SU-DHL-6 (cell line): ENCODE measurements around the gene CCDC13.

ENCODE experiments used
- CTCF ChIP-seq: fragments of 200-600 bp; sonication (generic); IDR thresholded peaks from one replicate; pipeline ENCODE4 v1.5.1; 2017; ENCODE audit warnings: antibody characterized with exemption, mild to moderate bottlenecking, low read length, moderate library complexity; ENCODE audit not compliant: insufficient read depth, poor library complexity, severe bottlenecking
- EZH2phosphoT487 ChIP-seq: fragments of 200-600 bp; sonication (generic), shearing (Covaris generic); conservative IDR thresholded peaks from 2 replicates; pipeline ENCODE4 v1.6.1; 2018; ENCODE audit warnings: mild to moderate bottlenecking, antibody characterized with exemption, low read length, moderate library complexity, mixed read lengths

DNA sequence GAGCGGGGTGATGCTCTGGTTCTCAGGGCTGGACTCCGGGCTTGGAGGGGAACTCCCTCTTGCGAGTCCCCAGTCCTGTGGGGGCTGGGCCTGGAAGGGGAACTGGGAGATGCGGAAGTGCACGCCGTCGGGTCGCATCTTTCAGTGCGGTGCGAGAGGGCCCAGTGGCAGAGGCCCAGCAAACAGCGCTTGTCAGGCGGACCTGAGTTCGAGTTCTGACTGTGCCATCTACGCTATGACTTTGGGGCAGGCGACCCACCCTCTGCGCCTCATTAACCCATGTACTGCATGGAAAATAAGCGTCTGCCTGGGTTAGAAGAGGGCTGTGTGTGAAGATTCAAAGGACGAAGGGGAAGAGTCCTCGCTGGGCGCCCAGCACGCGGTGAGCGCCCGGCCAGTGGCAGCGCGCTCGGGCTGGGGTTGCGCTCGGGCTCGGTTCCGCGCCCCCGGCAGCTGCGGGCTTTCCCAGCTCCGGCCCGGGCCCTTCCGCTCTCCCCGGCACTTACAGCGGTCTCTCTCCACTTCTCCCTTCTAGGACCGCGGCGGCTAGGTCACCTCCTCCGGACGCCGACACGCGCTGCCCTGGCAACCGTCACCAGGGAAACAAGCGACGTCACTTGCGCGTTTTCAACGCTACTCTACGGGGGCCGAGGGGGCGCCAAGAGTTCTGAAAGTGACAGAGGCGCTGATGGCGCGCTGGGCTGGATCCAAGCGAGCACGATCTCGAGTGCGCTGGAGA lies at the start of gene CCDC13:
- TF ChIP-seq CTCF (no peak), EZH2phosphoT487 (no peak)
